Daoy (cell line): ENCODE data around the gene RIPOR2. TPM values are rescaled to one million over a fixed set of nuclear protein-coding genes. Genes with fewer than 3 reads are reported as not detected.
A peak's percentile ranks its signal among the peaks of the same experiment; 100 is the strongest.

Source experiments
- DNase-seq: peaks from one replicate; pipeline ENCODE4 v3.0.0-alpha.2; 2015; ENCODE audit warnings: low read depth
- total RNA-seq: library from RNA; depleted of rRNA; stranded (reverse); fragments of >200 nt; shearing (Covaris generic); gene quantifications from 2 replicates; pipeline ENCODE4 v1.2.3, GENCODE V29; 2014; rRNA removed

The RIPOR2 gene, protein sequence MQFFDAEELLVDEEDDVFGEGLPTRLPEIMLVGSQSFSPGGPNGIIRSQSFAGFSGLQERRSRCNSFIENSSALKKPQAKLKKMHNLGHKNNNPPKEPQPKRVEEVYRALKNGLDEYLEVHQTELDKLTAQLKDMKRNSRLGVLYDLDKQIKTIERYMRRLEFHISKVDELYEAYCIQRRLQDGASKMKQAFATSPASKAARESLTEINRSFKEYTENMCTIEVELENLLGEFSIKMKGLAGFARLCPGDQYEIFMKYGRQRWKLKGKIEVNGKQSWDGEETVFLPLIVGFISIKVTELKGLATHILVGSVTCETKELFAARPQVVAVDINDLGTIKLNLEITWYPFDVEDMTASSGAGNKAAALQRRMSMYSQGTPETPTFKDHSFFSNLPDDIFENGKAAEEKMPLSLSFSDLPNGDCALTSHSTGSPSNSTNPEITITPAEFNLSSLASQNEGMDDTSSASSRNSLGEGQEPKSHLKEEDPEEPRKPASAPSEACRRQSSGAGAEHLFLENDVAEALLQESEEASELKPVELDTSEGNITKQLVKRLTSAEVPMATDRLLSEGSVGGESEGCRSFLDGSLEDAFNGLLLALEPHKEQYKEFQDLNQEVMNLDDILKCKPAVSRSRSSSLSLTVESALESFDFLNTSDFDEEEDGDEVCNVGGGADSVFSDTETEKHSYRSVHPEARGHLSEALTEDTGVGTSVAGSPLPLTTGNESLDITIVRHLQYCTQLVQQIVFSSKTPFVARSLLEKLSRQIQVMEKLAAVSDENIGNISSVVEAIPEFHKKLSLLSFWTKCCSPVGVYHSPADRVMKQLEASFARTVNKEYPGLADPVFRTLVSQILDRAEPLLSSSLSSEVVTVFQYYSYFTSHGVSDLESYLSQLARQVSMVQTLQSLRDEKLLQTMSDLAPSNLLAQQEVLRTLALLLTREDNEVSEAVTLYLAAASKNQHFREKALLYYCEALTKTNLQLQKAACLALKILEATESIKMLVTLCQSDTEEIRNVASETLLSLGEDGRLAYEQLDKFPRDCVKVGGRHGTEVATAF
- 0.06 and 2.3 TPM in 2 replicates for total RNA-seq

- peak; percentile 11 for DNase-seq
These were observed at the start of gene RIPOR2 for GRCh38 chr6:24935366-24936152. Gene RIPOR2, minus strand, starts transcription at chr6:24935960. Its CDS starts 62 bp downstream, at chr6:24935898.

DNA sequence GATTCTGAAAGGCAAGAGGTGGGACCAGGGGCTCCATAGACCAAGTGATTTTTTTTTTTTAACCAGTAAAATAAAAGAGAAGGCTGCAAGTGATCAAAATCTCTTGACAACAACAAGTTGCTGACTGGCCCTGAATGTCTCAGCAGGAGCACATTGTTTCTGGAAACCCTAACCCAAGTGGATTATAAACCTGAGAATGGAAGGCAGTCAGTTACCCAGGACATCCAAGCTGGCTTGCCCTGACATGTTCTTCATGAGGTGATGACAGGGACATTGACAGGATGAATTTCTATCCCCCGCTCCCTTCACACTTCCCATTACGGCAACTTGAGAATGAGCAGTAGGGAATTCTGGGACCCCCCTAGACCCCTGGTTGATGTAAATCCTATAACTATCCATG is 49.6 kb upstream of the RIPOR2 start:
- no peak for DNase-seq

GRCh38 chr6:24982231-24982630 is 46.5 kb upstream of the RIPOR2 start:
- DNase-seq = no peak

DNA sequence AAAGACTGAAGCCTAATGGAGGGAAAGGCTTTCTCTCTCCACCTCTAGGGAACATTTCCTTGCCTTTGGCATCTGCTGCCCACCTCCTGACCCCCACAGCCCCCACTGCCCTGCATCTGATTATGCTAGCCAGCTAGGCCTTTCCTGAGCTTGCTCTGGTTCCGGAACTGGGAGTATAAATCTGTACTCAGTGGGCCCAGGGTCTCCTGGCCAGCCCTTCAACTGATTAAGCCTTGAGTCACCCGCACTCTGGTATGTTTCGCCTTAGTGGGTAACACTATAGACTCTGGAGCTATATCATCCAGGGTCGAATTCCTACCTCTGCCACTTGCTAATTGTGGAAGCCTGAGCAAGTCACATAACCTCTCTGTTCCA is 45.6 kb upstream of the RIPOR2 start:
- peak; percentile 70 for DNase-seq

- DNase-seq = no peak
These were observed 45.0 kb upstream of the RIPOR2 start for GRCh38 chr6:24980507-24981385.

DNA sequence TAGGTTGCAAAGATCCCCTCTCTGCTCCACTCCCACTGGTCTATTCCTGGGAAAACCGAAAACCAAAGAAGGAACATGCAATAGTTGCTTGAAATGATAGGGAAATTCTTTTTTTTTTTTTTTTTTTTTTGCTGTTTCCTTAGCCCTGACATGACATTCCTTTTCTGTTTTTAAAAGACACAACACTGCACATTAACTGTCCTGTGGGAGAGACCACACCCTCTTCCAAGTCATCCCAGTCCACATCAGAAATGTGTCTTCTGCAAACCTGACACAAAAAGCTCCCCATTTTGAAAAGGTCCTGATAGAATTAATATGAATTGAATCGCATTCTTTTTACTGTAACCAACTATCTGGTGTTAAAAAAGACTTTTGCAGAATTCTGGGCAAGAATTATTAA is 43.4 kb upstream of the RIPOR2 start:
- no peak for DNase-seq

- peak; percentile 41 for DNase-seq
These were observed 38.7 kb upstream of the RIPOR2 start for GRCh38 chr6:24974182-24975171.

DNA sequence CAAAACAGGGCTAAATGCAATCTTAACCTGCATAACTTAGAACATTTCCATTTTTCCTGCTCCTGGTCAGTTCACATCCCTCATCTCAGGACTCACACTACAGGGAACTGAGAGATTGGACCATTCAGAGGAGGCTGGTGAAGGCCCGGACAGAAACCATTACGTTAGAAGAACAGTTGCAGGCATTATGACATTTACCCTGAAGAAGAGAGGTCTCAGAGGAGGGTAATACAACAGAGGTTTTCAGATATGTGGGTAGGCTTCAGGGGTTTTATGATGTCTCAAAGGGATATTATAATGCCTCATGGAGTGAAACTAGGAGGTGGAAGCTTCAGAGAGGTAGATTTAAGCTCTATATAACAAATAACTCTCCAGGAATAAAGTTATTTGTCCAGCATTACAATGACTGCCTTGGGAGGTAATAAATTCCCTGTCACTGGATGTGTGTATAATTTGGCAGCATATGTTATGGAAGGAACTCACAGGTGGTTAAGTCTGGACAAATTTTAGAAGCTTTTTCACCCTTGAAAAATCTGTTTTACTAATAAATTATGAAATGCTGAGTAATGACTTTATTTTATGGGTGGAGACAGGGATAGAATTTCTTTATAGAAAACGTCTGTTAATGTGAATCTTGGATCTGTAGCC is 36.7 kb upstream of the RIPOR2 start:
- DNase-seq = no peak

DNA sequence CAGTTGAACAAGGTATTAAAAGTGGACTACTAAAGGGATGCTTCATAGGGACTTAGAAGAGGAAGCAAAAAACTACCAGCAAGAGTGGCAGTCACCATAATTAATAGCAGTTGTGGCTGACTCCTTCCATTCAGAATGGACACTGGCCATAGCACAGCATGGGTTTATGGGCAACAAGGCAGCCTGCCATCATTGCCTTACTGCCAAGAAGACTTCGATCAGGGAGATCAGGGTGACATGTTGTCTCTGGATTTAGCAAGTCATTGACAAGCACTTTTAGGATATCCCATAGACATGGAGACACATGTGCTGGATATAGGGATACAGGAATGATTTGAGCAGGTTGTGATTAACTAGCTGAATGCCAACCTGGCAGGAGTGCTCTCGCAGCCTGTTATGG is 35.3 kb upstream of the RIPOR2 start:
- no peak for DNase-seq

- no peak for DNase-seq
These were observed 33.6 kb upstream of the RIPOR2 start for GRCh38 chr6:24969343-24969860.

- no peak for DNase-seq
These were observed 33.0 kb upstream of the RIPOR2 start for GRCh38 chr6:24968783-24969182.

GRCh38 chr6:24967211-24967610 is 31.5 kb upstream of the RIPOR2 start:
- DNase-seq = no peak

GRCh38 chr6:24966381-24966780 is 30.6 kb upstream of the RIPOR2 start:
- no peak for DNase-seq

DNA sequence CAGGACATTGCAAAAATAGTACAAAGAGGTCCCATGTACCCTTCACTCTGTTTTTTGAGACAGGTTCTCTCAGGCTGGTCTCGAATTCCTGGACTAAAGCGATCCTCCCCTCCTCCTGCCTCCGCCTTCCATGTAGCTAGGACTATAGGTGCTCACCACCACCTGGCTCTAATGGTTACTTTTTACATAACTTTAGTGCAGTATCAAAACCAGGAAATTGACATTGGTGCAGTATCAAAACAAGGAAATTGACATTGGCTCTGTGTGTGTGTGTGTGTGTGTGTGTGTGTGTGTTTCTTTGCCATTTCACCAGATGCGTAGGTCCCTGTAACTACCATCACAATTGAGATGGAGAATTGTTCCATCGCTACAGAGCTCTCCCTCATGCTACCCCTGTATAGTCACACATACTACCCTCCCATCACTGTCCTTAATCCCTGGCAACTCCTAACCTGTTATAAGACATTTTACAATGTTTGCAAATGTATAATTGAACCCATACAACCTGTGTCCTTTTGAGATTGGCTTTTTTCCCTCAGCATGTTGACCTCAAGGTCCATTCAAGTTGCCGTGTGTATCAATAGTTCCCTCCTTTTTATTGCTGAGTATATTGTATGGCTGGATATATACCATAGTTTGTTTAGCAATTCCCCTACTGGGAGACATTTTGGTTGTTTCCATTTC is 28.3 kb upstream of the RIPOR2 start:
- DNase-seq = no peak

- DNase-seq = no peak
These were observed 27.6 kb upstream of the RIPOR2 start for GRCh38 chr6:24963339-24963738.

DNA sequence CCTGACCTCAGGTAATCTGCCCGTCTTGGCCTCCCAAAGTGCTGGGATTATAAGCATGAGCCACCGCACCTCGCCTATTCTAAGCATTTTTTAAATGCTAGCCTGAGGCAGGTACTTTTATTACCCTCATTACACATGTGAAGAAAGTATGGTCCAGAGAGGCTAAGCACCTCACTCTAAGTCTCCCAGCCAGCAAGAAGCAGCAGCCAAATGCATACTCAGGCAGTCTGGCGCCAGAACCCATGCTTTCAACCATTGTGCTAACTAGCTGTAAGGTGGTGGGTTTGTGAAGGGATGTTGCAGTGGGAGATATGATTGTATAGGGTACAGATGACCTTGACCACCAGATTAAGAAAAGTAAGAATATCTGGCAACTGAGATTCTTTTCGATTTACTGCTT is 26.1 kb upstream of the RIPOR2 start:
- DNase-seq = no peak

GRCh38 chr6:24960991-24961475 is 25.3 kb upstream of the RIPOR2 start:
- no peak for DNase-seq

- no peak for DNase-seq
These were observed 23.6 kb upstream of the RIPOR2 start for GRCh38 chr6:24959319-24959718.
